PC-9 (cell line): ENCODE results near the gene PDE4D. TPM values are rescaled to one million over a fixed set of nuclear protein-coding genes. Genes with fewer than 3 reads are reported as not detected.

Experiments
- BruUV-seq: library from RNA; stranded (reverse); fragments of 400-500 nt; replicated peaks from 2 replicates; lab custom pipeline; 2021; lab: Mats Ljungman, UMichigan
- CTCF ChIA-PET: fragments of 300-600 bp; sonication (Branson Sonifier 250); formaldehyde crosslinking; loops from one replicate; lab custom pipeline; 2022; ENCODE audit warnings: antibody characterized with exemption; lab: Charles Lee
- POLR2A ChIA-PET: fragments of 300-600 bp; sonication (Branson Sonifier 250); formaldehyde crosslinking; loops from one replicate; lab custom pipeline; 2022; ENCODE audit warnings: antibody characterized with exemption; ENCODE audit not compliant: unreplicated experiment; lab: Charles Lee
- DNase-seq, 2 experiments: peaks; one replicate each; pipeline versions ENCODE4 v3.0.0 to v3.0.0-alpha.2; 2015 to 2022; ENCODE audit warnings: mixed read lengths in 1 of 2
- H2AFZ ChIP-seq: fragments of 200-600 bp; sonication (generic); 2 replicates; pipeline ENCODE4 v1.8.1; 2017; ENCODE audit warnings: antibody characterized with exemption
- H3F3A ChIP-seq: fragments of 200-600 bp; sonication (generic); 2 replicates; pipeline ENCODE4 v1.8.1; 2017; ENCODE audit warnings: antibody characterized with exemption, mild to moderate bottlenecking, low read depth; ENCODE audit not compliant: insufficient read depth
- H3K27ac ChIP-seq: fragments of 200-600 bp; sonication (generic); 2 replicates; pipeline ENCODE4 v1.6.1; 2016; ENCODE audit warnings: mixed run types
- H3K27me3 ChIP-seq: fragments of 200-600 bp; sonication (generic); 2 replicates; pipeline ENCODE4 v1.6.1; 2016; ENCODE audit warnings: low read depth, mixed run types; ENCODE audit not compliant: insufficient read depth
- H3K36me3 ChIP-seq: fragments of 200-600 bp; sonication (generic); 2 replicates; pipeline ENCODE4 v1.6.1; 2016; ENCODE audit warnings: low read depth, mixed run types
- H3K4me1 ChIP-seq: fragments of 200-600 bp; sonication (generic); replicated peaks from 2 replicates; pipeline ENCODE4 v1.6.1; 2016; ENCODE audit warnings: mixed run types; ENCODE audit not compliant: insufficient read depth
- H3K4me2 ChIP-seq: fragments of 200-600 bp; sonication (generic); 2 replicates; pipeline ENCODE4 v1.6.1; 2017; ENCODE audit warnings: mixed run types
- H3K4me3 ChIP-seq: fragments of 200-600 bp; sonication (generic); 2 replicates; pipeline ENCODE4 v1.6.1; 2016; ENCODE audit warnings: mixed run types
- H3K79me2 ChIP-seq: fragments of 200-600 bp; sonication (generic); 2 replicates; pipeline ENCODE4 v1.6.1; 2017; ENCODE audit warnings: low read depth, mixed run types
- H3K9me2 ChIP-seq: fragments of 200-600 bp; sonication (generic); 2 replicates; pipeline ENCODE4 v1.8.1; 2017; ENCODE audit warnings: mild to moderate bottlenecking; ENCODE audit not compliant: insufficient read depth
- H3K9me3 ChIP-seq: fragments of 200-600 bp; sonication (generic); 2 replicates; pipeline ENCODE4 v1.8.1; 2016; ENCODE audit warnings: low read depth; ENCODE audit not compliant: insufficient read depth
- H4K20me1 ChIP-seq: fragments of 200-600 bp; sonication (generic); 2 replicates; pipeline ENCODE4 v1.8.1; 2017; ENCODE audit not compliant: insufficient read depth
- EZH2 ChIP-seq: fragments of 200-600 bp; sonication (generic); IDR thresholded peaks from 2 replicates; pipeline ENCODE4 v1.8.0; 2017; ENCODE audit warnings: antibody characterized with exemption, low read depth
- intact Hi-C: fragments of 100-400 bp; cut with micrococcal nuclease; formaldehyde crosslinking; loops from one replicate; pipeline ENCODE4 v1.10.0; 2022; ENCODE audit not compliant: unreplicated experiment
- total RNA-seq: library from RNA; stranded (reverse); gene quantifications from 2 replicates; pipeline ENCODE4 v1.2.3, GENCODE V29; 2021
- TF ChIP-seq, protein P1 (sequence below): fragments of 200-600 bp; sonication (generic); conservative IDR thresholded peaks from 2 replicates; pipeline ENCODE4 v1.6.1; 2017; ENCODE audit warnings: mixed run types, antibody characterized with exemption, mild to moderate bottlenecking, moderate library complexity

Gene PDE4D
- total RNA-seq, 1 experiment from 2014 or later, result 9.8 TPM

- Histone ChIP-seq H3F3A (no peaks in the 10 kb centered on the region), H3K79me2 (no peaks in the 10 kb centered on the region), H3K4me1 (no peaks in the 10 kb centered on the region), H3K27me3 (no peaks in the 10 kb centered on the region), H3K9me3 (no peaks in the 10 kb centered on the region), H3K36me3 (no peaks in the 10 kb centered on the region), H3K9me2 (no peaks in the 10 kb centered on the region), H3K27ac (no peak overlapping the region), H3K4me2 (no peak overlapping the region), H3K4me3 (no peak overlapping the region), H2AFZ (no peak overlapping the region), H4K20me1 (no peaks in the 10 kb centered on the region)
- no TSS peak for BruUV-seq
- intact Hi-C loops, result loop anchor here (1.0 to 2.0 kb wide), 3 partner anchors 283 to 409 kb away; no protein-coding TSS in a partner anchor
- TF ChIP-seq, protein P1, sequence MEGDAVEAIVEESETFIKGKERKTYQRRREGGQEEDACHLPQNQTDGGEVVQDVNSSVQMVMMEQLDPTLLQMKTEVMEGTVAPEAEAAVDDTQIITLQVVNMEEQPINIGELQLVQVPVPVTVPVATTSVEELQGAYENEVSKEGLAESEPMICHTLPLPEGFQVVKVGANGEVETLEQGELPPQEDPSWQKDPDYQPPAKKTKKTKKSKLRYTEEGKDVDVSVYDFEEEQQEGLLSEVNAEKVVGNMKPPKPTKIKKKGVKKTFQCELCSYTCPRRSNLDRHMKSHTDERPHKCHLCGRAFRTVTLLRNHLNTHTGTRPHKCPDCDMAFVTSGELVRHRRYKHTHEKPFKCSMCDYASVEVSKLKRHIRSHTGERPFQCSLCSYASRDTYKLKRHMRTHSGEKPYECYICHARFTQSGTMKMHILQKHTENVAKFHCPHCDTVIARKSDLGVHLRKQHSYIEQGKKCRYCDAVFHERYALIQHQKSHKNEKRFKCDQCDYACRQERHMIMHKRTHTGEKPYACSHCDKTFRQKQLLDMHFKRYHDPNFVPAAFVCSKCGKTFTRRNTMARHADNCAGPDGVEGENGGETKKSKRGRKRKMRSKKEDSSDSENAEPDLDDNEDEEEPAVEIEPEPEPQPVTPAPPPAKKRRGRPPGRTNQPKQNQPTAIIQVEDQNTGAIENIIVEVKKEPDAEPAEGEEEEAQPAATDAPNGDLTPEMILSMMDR, result peak; percentile 88
- no peak for TF ChIP-seq EZH2
- no peak for DNase-seq
- ChIA-PET CTCF (interaction anchor here (0.6 to 0.7 kb wide), 2 partner anchors 410 to 441 kb away, joined by 3 read pairs; no protein-coding TSS in a partner anchor), POLR2A (no interaction called here)
These were observed 503.4 kb downstream of the PDE4D start for GRCh38 chr5:59390074-59390659.

DNA sequence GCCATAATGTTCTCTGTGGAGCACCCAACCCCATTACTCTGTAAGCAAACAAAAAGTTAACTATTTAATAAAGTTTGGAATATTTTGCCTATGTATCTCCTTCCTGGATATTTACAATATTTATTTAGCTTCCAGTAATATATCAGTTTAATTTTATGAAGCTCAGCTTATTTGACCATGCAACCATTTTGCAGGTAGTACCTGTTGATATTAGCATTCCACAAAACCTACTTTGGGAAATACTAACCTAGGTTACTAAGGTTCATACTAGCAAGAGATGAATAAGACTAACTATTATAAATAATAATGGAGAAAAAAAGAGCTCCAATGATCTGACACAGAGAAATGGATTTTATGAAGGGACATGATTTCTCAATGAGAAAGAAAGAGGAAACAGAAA is 506.4 kb downstream of the PDE4D start:
- no peak overlapping the region for H3K4me2 ChIP-seq
- H2AFZ ChIP-seq, result no peak overlapping the region
- CTCF ChIA-PET, result interaction anchor here (0.6 kb wide), 1 partner anchor 10 kb away, joined by 4 read pairs; no protein-coding TSS in a partner anchor

DNA sequence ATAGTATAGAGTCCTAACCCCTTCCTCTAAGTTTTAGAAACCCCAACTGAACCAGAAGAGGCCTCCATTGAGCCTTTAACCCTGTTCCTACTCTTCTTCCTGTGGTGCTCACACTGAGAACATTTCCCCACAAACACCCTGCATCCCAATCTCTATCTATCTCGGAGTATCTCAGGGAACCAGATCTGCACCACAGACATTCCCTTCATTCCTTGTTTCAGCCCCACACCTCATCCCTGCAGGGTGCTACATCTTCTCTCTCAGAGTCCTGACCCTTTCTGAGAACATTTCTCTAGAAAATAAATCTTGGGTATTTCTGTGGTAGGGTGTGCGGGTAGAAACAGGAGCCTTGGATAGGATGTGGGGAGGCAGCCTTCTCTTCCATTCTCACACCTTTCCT is 507.8 kb downstream of the PDE4D start:
- TF ChIP-seq EZH2, result no peak
- TF ChIP-seq, protein P1, result no peak
- Histone ChIP-seq H3K4me2 (no peak overlapping the region), H3K27ac (no peak overlapping the region), H3K4me1 (no peaks in the 10 kb centered on the region), H4K20me1 (no peaks in the 10 kb centered on the region), H2AFZ (no peak overlapping the region), H3K27me3 (no peaks in the 10 kb centered on the region), H3K79me2 (no peaks in the 10 kb centered on the region), H3K36me3 (no peaks in the 10 kb centered on the region), H3K9me2 (no peaks in the 10 kb centered on the region), H3F3A (no peaks in the 10 kb centered on the region), H3K4me3 (no peak overlapping the region), H3K9me3 (no peaks in the 10 kb centered on the region)
- BruUV-seq, result no TSS peak
- DNase-seq, result no peak
- intact Hi-C loops, result no loop called here
- ChIA-PET CTCF (no interaction called here), POLR2A (no interaction called here)

More for the DNA sequence above, 506.4 kb downstream of the PDE4D start:
- Histone ChIP-seq H3F3A (no peaks in the 10 kb centered on the region), H3K4me3 (no peak overlapping the region), H3K4me1 (no peaks in the 10 kb centered on the region), H3K79me2 (no peaks in the 10 kb centered on the region), H4K20me1 (no peaks in the 10 kb centered on the region), H3K36me3 (no peaks in the 10 kb centered on the region), H3K9me3 (no peaks in the 10 kb centered on the region), H3K27me3 (no peaks in the 10 kb centered on the region), H3K27ac (no peak overlapping the region), H3K9me2 (no peaks in the 10 kb centered on the region)
- BruUV-seq, result no TSS peak
- POLR2A ChIA-PET, result no interaction called here
- no peak for DNase-seq
- intact Hi-C loops, result no loop called here
- TF ChIP-seq, protein P1, result no peak
- no peak for TF ChIP-seq EZH2
